ENCODE results near the gene PRRC1.
"Not testable (repeated sequence)": the region's sequence is repeated elsewhere in the genome, so short reads cannot be mapped to it uniquely, and the experiment has no call there.

Gene PRRC1

GRCh38 chr5:127545249-127545648 is 27.8 kb downstream of the PRRC1 start:
- DNase-seq (ENCODE audit: low read depth), result not testable (repeated sequence)

GRCh38 chr5:127549551-127549950 is 32.1 kb downstream of the PRRC1 start:
- DNase-seq (ENCODE audit: low read depth), result no peak

DNA sequence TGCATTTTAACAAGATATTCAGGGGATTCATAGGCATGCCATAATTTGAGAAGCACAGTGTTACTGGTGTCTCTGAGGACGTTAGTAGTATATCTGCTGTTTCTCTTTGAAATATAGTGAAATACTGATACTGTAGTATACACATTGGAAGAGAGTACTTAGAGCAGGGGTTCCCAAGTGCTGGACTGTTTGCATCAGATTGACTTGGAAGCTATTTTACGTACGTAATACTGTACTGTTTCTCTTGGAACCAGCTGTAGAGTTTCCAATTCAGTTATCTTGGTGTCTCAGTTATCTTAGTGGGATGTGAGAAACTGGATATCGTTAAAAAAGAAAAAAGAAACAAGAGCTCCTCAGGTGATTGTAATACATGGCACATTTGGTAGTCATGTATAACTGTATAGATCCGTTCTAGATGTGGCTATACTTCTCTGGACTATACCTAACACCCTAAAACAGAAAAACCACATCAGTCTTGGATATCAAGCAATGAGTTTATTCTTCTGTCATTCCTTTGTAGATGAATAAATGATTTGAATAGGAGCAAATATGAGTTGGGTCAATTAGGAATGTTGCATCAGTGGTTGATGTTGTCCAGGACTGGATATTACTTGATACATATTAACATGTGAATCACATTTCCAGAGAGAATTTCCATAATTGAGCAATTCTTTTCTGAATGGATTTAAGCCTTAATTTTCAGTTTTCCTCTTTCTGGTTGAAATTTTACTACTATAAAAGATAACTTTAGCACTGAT is 33.4 kb downstream of the PRRC1 start:
- no peak for DNase-seq (ENCODE audit: low read depth)

- no peak for DNase-seq (ENCODE audit: low read depth)
Measured at GRCh38 chr5:127551410-127552041, 34.1 kb downstream of the PRRC1 start.

DNA sequence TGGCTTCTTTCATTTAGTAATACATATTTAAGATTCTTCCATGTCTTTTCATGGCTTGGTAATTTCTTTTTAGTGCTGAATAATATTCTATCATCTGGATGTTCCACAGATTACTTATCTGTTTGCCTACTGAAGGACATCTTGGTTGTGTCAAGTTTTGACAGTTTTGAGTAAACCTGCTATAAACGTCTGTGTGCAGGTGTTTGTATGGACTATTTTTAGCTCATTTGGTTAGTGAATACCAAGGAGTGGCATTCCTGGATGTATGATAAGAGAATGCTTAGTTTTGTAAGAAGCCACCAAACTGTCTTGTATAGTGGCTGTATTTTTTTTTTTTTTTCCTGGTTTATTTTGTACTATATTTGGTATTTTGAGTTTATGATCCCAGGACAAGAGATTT is 38.4 kb downstream of the PRRC1 start:
- DNase-seq (ENCODE audit: low read depth), result no peak

GRCh38 chr5:127556609-127557334 is 39.3 kb downstream of the PRRC1 start:
- DNase-seq (ENCODE audit: low read depth), result no peak

- DNase-seq (ENCODE audit: low read depth), result no peak
Measured at GRCh38 chr5:127558273-127558672, 40.8 kb downstream of the PRRC1 start.

GRCh38 chr5:127561254-127561653 is 43.8 kb downstream of the PRRC1 start:
- no peak for DNase-seq (ENCODE audit: low read depth)

GRCh38 chr5:127562252-127562651 is 44.8 kb downstream of the PRRC1 start:
- DNase-seq (ENCODE audit: low read depth), result no peak

DNA sequence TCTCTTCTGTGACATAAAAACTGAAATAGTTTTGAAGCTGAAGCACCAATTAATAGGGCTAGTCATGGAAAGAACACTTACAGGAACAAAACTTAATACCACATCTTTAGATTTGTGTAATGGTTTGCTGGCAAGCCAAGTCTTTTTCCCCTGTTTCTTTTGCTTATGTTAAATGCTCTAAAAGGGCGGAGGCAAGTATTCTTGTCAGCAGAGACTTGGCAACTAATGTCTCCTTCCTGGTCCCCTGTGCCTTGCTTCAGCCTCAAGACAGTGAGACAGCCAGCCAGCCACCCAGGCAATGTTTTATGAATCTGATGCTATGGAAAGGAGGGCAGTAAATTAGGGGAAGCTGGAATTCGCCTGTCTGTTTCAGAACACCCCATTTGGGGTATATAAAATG is 45.7 kb downstream of the PRRC1 start:
- DNase-seq (ENCODE audit: low read depth), result no peak

DNA sequence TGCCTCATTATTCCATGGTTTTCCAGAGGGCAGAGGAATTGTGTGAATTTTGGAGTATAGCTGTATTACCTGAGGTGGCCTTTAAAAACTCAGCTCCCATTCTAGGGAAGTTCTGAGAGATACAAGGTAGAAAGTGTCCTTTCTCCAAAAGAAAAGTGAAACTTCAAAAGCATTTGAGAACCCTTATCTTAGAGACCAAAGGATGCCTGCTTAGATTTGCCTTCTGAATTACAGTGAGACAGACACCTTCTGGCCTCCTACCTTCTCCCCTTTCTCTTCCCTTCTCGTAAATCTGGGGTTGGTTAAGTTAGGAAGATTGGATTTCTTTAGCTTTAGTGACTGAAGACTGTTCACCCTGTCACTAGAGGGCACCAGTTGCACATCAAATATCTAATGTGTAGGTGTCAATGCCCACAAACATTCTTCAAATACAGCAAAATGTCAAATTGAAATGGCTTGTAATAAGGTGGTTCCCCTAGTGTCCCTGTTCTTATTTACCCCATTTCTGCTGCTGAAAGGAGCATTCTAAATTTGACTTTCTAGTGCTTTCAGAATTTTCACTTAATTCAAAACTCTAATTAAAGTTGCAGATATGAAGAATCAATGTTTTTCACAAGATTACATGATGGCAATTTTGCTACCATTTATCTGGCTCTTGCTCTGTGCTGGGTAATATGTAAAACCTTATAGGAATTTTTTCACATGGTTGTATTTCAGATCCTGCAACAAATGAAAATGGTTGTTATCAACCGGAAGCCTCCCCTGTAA is 46.7 kb downstream of the PRRC1 start:
- DNase-seq (ENCODE audit: low read depth), result no peak

DNA sequence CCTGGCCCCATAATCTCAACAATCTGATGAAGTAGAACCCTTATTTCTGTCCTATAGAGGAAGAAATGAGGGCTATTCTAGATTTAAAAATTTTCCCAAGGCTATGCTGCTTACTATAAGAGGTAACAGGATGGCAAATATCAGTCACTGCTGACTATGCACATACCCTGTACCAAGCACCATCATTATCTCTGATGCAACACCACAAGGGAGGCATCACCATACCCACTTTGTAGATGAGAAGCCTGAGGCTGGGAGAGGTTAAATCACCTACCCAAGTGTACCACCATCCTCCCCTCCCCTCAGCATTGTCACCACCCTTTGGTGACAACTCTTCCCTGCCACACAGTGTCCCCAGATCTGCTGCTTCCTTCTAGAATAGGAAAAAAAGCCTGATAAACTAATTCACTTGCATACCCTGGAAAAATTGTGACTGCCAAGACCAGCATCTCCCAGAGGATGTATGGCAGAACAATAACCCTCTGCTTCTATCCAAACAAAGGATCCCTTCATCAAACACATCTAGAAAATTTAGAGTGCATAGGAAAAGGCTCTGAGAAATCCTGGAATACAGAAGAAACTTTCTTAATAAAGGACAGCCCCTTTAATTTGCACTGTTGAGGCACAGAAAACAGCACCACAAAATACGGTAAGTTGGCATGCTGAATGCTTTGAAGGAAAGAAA is 48.3 kb downstream of the PRRC1 start:
- no peak for DNase-seq (ENCODE audit: low read depth)

DNA sequence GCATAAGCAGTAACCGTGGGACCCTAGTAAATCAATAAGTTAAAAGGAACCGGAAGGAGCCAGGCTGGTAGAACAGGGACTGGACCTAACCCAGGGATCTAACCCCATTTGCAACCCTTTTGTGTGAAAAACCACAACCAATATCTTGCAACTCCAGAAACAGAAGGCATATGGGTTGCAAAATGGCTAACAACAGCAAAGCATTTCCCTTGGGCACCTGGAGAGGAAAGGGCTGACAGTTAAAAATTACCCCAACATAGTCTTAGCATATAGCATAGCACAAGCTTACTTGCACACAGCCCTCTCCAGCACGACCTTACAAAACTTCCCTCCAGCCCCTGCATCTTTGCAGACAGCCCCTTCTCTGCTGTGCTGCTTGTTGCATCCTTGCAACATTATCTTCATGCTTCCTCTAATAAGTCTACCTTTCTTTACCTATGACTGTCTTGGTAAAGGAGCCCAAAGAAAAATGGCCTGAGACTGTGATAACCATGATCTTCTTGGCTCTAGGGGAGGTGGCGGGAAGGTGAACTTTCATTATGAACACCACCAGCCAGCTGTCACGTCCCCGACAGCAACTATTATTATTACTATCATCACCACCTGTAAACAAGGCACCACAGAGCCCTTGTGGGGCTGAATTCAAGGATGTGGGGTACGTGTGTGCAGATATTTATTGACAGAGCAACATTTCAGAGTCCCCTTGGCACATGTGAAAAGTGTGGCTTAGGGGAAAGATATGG is 49.8 kb downstream of the PRRC1 start:
- no peak for DNase-seq (ENCODE audit: low read depth)

DNA sequence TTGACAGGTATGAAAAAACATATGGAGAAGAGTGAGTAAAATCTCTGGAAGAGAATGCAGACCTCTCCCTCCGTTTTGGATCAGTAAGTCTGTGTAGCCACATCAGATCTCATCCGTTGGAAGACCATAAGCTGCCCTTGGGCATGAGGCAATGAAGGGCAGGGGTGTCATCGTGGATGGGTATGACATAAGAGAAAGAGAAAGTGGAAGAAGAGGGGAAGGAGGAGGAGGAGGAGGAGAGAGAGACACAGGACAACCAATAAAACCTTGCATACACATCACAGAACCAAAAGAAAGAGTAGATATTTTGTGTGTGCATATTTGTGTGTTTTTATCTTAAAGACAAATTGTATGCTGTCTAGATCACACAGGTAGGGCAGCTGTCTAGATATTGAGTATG is 50.7 kb downstream of the PRRC1 start:
- DNase-seq (ENCODE audit: low read depth), result no peak

GRCh38 chr5:127569471-127569870 is 52.0 kb downstream of the PRRC1 start:
- DNase-seq (ENCODE audit: low read depth), result not testable (repeated sequence)

GRCh38 chr5:127571314-127572131 is 54.1 kb downstream of the PRRC1 start:
- DNase-seq (ENCODE audit: low read depth), result no peak

DNA sequence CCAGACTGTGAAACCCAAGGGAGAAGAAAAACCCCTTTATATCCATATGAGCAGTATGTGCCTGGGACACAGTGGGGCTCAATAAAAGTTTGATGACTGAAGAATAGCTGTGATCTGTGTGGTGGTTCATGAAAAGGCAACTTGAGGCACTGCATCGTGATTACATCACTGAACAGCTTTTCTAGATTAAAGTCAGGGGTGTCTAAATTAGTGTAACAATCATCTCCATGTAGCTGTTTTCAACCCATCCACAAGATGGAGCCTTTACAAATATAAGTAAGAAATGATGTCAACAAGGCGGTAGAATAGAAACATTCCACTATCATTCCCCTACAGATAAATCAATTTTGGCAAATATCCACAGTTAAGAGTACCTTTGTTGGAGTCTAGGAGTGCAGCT is 55.5 kb downstream of the PRRC1 start:
- no peak for DNase-seq (ENCODE audit: low read depth)

DNA sequence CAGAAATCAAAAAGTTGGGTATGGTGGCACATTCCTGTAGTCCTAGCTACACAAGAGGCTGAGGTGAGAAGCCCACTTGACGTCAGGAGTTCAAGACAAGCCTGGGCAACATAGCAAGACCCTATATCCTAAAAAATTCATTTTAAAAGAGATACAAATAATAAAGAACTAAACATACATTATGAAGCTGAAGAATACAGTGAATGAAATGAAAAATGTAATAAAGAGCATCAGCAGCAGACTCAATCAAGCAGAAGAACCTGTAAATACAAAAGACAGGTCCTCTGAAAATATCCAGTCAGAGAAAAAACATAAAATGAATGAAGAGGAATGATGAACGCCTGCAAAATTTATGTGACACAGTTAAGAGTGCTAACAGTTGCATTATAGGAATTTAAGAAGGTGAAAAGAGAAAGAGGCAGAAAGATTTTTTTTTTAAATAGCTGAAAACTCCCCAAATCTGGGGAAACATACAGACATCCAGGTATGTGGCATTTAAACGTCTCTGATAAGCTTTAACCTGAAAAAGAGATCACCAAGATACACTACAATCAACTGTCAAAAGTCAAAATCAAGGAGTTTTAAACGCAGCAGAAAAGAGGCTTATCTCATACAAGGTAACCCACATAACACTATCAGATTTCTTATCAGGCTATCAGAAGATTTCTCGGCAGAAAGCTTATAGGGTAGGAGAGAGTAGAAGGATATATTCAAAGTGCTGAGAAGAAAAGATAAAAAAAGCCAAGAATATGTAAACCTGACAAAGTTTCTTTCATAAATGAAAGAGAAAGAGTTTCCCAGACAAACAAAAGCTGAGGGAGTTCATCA is 57.6 kb downstream of the PRRC1 start:
- no peak for DNase-seq (ENCODE audit: low read depth)

DNA sequence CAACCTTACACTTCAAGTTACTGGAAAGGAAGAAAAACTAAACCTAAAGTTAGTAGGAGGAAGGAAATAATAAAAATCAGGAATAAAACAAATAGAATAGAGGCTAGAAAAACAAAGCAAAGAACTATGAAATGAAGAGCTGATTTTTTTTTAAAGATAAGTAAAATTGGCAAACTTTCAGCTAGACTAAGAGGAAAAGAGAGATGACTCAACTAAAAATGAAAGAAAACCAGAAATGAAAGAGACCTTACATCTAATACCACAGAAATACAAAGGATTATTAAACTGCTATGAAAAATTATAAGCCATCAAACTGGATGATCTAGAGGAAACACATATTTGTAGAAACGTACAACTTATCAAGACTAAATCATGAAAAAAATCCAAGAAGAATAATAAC is 60.0 kb downstream of the PRRC1 start:
- DNase-seq (ENCODE audit: low read depth), result no peak
